ENCODE data around the gene C5orf46. TPM values are rescaled to one million over a fixed set of nuclear protein-coding genes. Genes with fewer than 3 reads are reported as not detected.

Gene C5orf46
- total RNA-seq, 1 donor from 2014 or later, result 22.6 TPM

DNA sequence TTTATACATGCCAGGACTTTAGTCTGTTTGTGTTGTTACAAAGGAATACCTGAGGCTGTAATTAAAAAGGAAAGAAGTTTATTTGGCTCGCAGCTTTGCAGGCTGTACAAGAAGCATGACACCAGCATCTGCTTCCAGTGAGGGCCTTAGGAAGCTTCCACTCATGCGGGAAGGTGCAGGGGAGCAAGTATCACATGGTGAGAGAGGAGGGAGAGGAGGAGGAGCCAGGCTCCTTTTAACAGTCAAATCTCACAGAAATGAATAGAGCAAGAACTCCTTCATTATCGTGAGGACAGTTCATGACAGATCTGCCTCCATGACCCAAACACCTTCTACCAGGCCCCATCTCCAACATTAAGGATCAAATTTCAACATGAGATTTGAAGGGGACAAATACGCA, 18.7 kb upstream of the C5orf46 start:
- Histone ChIP-seq H3K9ac (ENCODE audit: low read length) (no peak overlapping the region), H3K79me2 (ENCODE audit: insufficient read depth, low read length) (no peaks in the 10 kb centered on the region), H3K27me3 (ENCODE audit: insufficient read depth, low read length) (no peaks in the 10 kb centered on the region), H3K4me1 (ENCODE audit: insufficient read depth, low read length) (no peaks in the 10 kb centered on the region), H3K4me2 (ENCODE audit: low read length) (no peak overlapping the region), H3K36me3 (ENCODE audit: insufficient read depth, low read length) (no peaks in the 10 kb centered on the region), H3K4me3 (ENCODE audit: insufficient read depth, low read depth, low read length) (no peak overlapping the region), H2AFZ (ENCODE audit: low read depth, low read length) (no peak overlapping the region), H3K9me3 (ENCODE audit: insufficient read depth, low read depth, low read length) (no peaks in the 10 kb centered on the region), H3K27ac (ENCODE audit: low read depth, low read length) (no peak overlapping the region), H4K20me1 (ENCODE audit: insufficient read depth, low read length) (no peaks in the 10 kb centered on the region)
- Mint-ChIP-seq H3K9me3 (ENCODE audit: unreplicated experiment) (no peaks in the 10 kb centered on the region), H3K4me3 (ENCODE audit: unreplicated experiment) (no peak overlapping the region), H3K27me3 (ENCODE audit: low read depth, unreplicated experiment) (no peaks in the 10 kb centered on the region), H3K27ac (ENCODE audit: unreplicated experiment) (no peak overlapping the region), H3K36me3 (ENCODE audit: low read depth, unreplicated experiment) (no peaks in the 10 kb centered on the region), H3K4me1 (ENCODE audit: low read depth, unreplicated experiment) (peaks cover 8% of the 10 kb centered on the region)
- DNase-seq (ENCODE audit: low read depth), result no peak
- FAIRE-seq, result no peak
- TF ChIP-seq, protein P1, sequence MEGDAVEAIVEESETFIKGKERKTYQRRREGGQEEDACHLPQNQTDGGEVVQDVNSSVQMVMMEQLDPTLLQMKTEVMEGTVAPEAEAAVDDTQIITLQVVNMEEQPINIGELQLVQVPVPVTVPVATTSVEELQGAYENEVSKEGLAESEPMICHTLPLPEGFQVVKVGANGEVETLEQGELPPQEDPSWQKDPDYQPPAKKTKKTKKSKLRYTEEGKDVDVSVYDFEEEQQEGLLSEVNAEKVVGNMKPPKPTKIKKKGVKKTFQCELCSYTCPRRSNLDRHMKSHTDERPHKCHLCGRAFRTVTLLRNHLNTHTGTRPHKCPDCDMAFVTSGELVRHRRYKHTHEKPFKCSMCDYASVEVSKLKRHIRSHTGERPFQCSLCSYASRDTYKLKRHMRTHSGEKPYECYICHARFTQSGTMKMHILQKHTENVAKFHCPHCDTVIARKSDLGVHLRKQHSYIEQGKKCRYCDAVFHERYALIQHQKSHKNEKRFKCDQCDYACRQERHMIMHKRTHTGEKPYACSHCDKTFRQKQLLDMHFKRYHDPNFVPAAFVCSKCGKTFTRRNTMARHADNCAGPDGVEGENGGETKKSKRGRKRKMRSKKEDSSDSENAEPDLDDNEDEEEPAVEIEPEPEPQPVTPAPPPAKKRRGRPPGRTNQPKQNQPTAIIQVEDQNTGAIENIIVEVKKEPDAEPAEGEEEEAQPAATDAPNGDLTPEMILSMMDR (IDR thresholded peaks at IDR 0.05; ENCODE audit: insufficient read depth, low read depth, low read length), result no peak
- no peak for TF ChIP-seq EZH2 (IDR thresholded peaks at IDR 0.05; ENCODE audit: insufficient read depth, low read length)

- Histone ChIP-seq H3K27me3 (ENCODE audit: insufficient read depth, low read length) (no peaks in the 10 kb centered on the region), H3K27ac (ENCODE audit: low read depth, low read length) (no peak overlapping the region), H3K79me2 (ENCODE audit: insufficient read depth, low read length) (no peaks in the 10 kb centered on the region), H2AFZ (ENCODE audit: low read depth, low read length) (no peak overlapping the region), H3K4me3 (ENCODE audit: insufficient read depth, low read depth, low read length) (no peak overlapping the region), H3K4me1 (ENCODE audit: insufficient read depth, low read length) (peaks cover 8% of the 10 kb centered on the region), H3K9ac (ENCODE audit: low read length) (no peak overlapping the region), H3K36me3 (ENCODE audit: insufficient read depth, low read length) (no peaks in the 10 kb centered on the region), H3K4me2 (ENCODE audit: low read length) (no peak overlapping the region), H3K9me3 (ENCODE audit: insufficient read depth, low read depth, low read length) (no peaks in the 10 kb centered on the region), H4K20me1 (ENCODE audit: insufficient read depth, low read length) (no peaks in the 10 kb centered on the region)
- H3K9me3 Mint-ChIP-seq (ENCODE audit: unreplicated experiment), result no peaks in the 10 kb centered on the region
- H3K27ac Mint-ChIP-seq (ENCODE audit: unreplicated experiment), result no peak overlapping the region
- TF ChIP-seq, protein P1 (IDR thresholded peaks at IDR 0.05; ENCODE audit: insufficient read depth, low read depth, low read length), result no peak
- TF ChIP-seq EZH2 (IDR thresholded peaks at IDR 0.05; ENCODE audit: insufficient read depth, low read length), result no peak
- DNase-seq (ENCODE audit: low read depth) (no peak), FAIRE-seq (no peak)
- no peaks in the 10 kb centered on the region for H3K36me3 Mint-ChIP-seq (ENCODE audit: low read depth, unreplicated experiment)
- no peak overlapping the region for H3K4me3 Mint-ChIP-seq (ENCODE audit: unreplicated experiment)
- H3K4me1 Mint-ChIP-seq (ENCODE audit: low read depth, unreplicated experiment), result peaks cover 25% of the 10 kb centered on the region
- H3K27me3 Mint-ChIP-seq (ENCODE audit: low read depth, unreplicated experiment), result no peaks in the 10 kb centered on the region
These were observed 14.8 kb upstream of the C5orf46 start for GRCh38 chr5:147921136-147921535.

GRCh38 chr5:147920420-147921030, 14.2 kb upstream of the C5orf46 start:
- peaks cover 25% of the 10 kb centered on the region for H3K4me1 Mint-ChIP-seq (ENCODE audit: low read depth, unreplicated experiment)
- Histone ChIP-seq H3K79me2 (ENCODE audit: insufficient read depth, low read length) (no peaks in the 10 kb centered on the region), H3K9me3 (ENCODE audit: insufficient read depth, low read depth, low read length) (no peaks in the 10 kb centered on the region), H3K4me3 (ENCODE audit: insufficient read depth, low read depth, low read length) (no peak overlapping the region), H3K4me2 (ENCODE audit: low read length) (no peak overlapping the region), H3K9ac (ENCODE audit: low read length) (no peak overlapping the region), H3K4me1 (ENCODE audit: insufficient read depth, low read length) (peaks cover 8% of the 10 kb centered on the region), H3K36me3 (ENCODE audit: insufficient read depth, low read length) (no peaks in the 10 kb centered on the region), H3K27ac (ENCODE audit: low read depth, low read length) (no peak overlapping the region), H4K20me1 (ENCODE audit: insufficient read depth, low read length) (no peaks in the 10 kb centered on the region), H3K27me3 (ENCODE audit: insufficient read depth, low read length) (no peaks in the 10 kb centered on the region), H2AFZ (ENCODE audit: low read depth, low read length) (no peak overlapping the region)
- no peaks in the 10 kb centered on the region for H3K9me3 Mint-ChIP-seq (ENCODE audit: unreplicated experiment)
- H3K27ac Mint-ChIP-seq (ENCODE audit: unreplicated experiment), result no peak overlapping the region
- FAIRE-seq (no peak), DNase-seq (ENCODE audit: low read depth) (no peak)
- no peaks in the 10 kb centered on the region for H3K27me3 Mint-ChIP-seq (ENCODE audit: low read depth, unreplicated experiment)
- H3K36me3 Mint-ChIP-seq (ENCODE audit: low read depth, unreplicated experiment), result no peaks in the 10 kb centered on the region
- no peak overlapping the region for H3K4me3 Mint-ChIP-seq (ENCODE audit: unreplicated experiment)
- TF ChIP-seq, protein P1 (IDR thresholded peaks at IDR 0.05; ENCODE audit: insufficient read depth, low read depth, low read length), result no peak
- no peak for TF ChIP-seq EZH2 (IDR thresholded peaks at IDR 0.05; ENCODE audit: insufficient read depth, low read length)
